ENCODE results near the gene FAM114A1. TPM values are rescaled to one million over a fixed set of nuclear protein-coding genes. Genes with fewer than 3 reads are reported as not detected.
"Not testable (repeated sequence)": the region's sequence is repeated elsewhere in the genome, so short reads cannot be mapped to it uniquely, and the experiment has no call there.

FAM114A1 gene
- total RNA-seq, 2 donors from 2014 or later = 19.3 to 39.3 TPM

GRCh38 chr4:38939165-38939564 is 71.6 kb downstream of the FAM114A1 start:
- no peak overlapping the region for H3K4me3 Mint-ChIP-seq
- no peaks in the 10 kb centered on the region for H3K9me3 Mint-ChIP-seq
- H3K36me3 ChIP-seq (ENCODE audit: control insufficient read depth, insufficient read depth, low read length) = peaks cover 38% of the 10 kb centered on the region
- H3K27ac ChIP-seq (ENCODE audit: low read depth, low read length) = no peak overlapping the region
- no peak for TF ChIP-seq CTCF (conservative IDR thresholded peaks at IDR 0.05)
- no peaks in the 10 kb centered on the region for H3K27me3 Mint-ChIP-seq (ENCODE audit: insufficient read depth)
- 91 to 100% methylated on average over 1 of the region's 1 CpG for WGBS, 2 experiments (ENCODE audit: insufficient coverage in 1 of 2, insufficient read length in 1 of 2)
- peaks cover 25% of the 10 kb centered on the region for H3K36me3 Mint-ChIP-seq (ENCODE audit: low read depth)
- H3K9ac ChIP-seq (ENCODE audit: extremely low read depth, low read length, poor library complexity, severe bottlenecking) = no peak overlapping the region
- no peak overlapping the region for H3K27ac Mint-ChIP-seq
- no peaks in the 10 kb centered on the region for H3K9me3 ChIP-seq (ENCODE audit: control insufficient read depth, low read length)
- no peak overlapping the region for H3K4me3 ChIP-seq (ENCODE audit: low read length)
- no peaks in the 10 kb centered on the region for H3K27me3 ChIP-seq (ENCODE audit: control insufficient read depth, insufficient read depth, low read length, poor library complexity, severe bottlenecking)
- H3K4me1 Mint-ChIP-seq = no peaks in the 10 kb centered on the region
- H3K4me1 ChIP-seq (ENCODE audit: control insufficient read depth, insufficient read depth, low read length) = no peaks in the 10 kb centered on the region
- DNase-seq = no peak

- Histone ChIP-seq H3K9me3 (ENCODE audit: control insufficient read depth, low read length) (no peaks in the 10 kb centered on the region), H3K9ac (ENCODE audit: extremely low read depth, low read length, poor library complexity, severe bottlenecking) (no peak overlapping the region), H3K4me1 (ENCODE audit: control insufficient read depth, insufficient read depth, low read length) (no peaks in the 10 kb centered on the region), H3K27me3 (ENCODE audit: control insufficient read depth, insufficient read depth, low read length, poor library complexity, severe bottlenecking) (no peaks in the 10 kb centered on the region), H3K36me3 (ENCODE audit: control insufficient read depth, insufficient read depth, low read length) (peaks cover 34% of the 10 kb centered on the region), H3K27ac (ENCODE audit: low read depth, low read length) (no peak overlapping the region), H3K4me3 (ENCODE audit: low read length) (no peak overlapping the region)
- TF ChIP-seq CTCF (conservative IDR thresholded peaks at IDR 0.05) = no peak
- Mint-ChIP-seq H3K4me1 (no peaks in the 10 kb centered on the region), H3K27ac (no peak overlapping the region), H3K9me3 (no peaks in the 10 kb centered on the region), H3K4me3 (no peak overlapping the region), H3K36me3 (ENCODE audit: low read depth) (peaks cover 26% of the 10 kb centered on the region), H3K27me3 (ENCODE audit: insufficient read depth) (no peaks in the 10 kb centered on the region)
- DNase-seq = no peak
- 91% methylated on average over 3 of the region's 3 CpGs for WGBS, 2 experiments (ENCODE audit: insufficient coverage in 1 of 2, insufficient read length in 1 of 2)
Measured at GRCh38 chr4:38940476-38940875, 72.9 kb downstream of the FAM114A1 start.

- WGBS, 2 experiments (ENCODE audit: insufficient coverage in 1 of 2, insufficient read length in 1 of 2) = 83 to 93% methylated on average over 1 to 3 of the region's 3 CpGs
- H3K4me1 Mint-ChIP-seq; H3K27ac Mint-ChIP-seq; H3K4me1 ChIP-seq (ENCODE audit: control insufficient read depth, insufficient read depth, low read length); H3K9ac ChIP-seq (ENCODE audit: extremely low read depth, low read length, poor library complexity, severe bottlenecking); H3K27me3 Mint-ChIP-seq (ENCODE audit: insufficient read depth); DNase-seq; H3K9me3 ChIP-seq (ENCODE audit: control insufficient read depth, low read length); H3K4me3 ChIP-seq (ENCODE audit: low read length); H3K4me3 Mint-ChIP-seq; H3K27ac ChIP-seq (ENCODE audit: low read depth, low read length); H3K9me3 Mint-ChIP-seq; H3K27me3 ChIP-seq (ENCODE audit: control insufficient read depth, insufficient read depth, low read length, poor library complexity, severe bottlenecking): not testable (repeated sequence)
- H3K36me3 ChIP-seq (ENCODE audit: control insufficient read depth, insufficient read depth, low read length) = peaks cover 30% of the 10 kb centered on the region
- peaks cover 22% of the 10 kb centered on the region for H3K36me3 Mint-ChIP-seq (ENCODE audit: low read depth)
Measured at GRCh38 chr4:38941906-38942305, 74.3 kb downstream of the FAM114A1 start.

GRCh38 chr4:38943343-38943742 is 75.7 kb downstream of the FAM114A1 start:
- Mint-ChIP-seq H3K4me3 (no peak overlapping the region), H3K27me3 (ENCODE audit: insufficient read depth) (no peaks in the 10 kb centered on the region), H3K9me3 (no peaks in the 10 kb centered on the region), H3K4me1 (no peaks in the 10 kb centered on the region), H3K27ac (no peak overlapping the region), H3K36me3 (ENCODE audit: low read depth) (peaks cover 12% of the 10 kb centered on the region)
- Histone ChIP-seq H3K4me3 (ENCODE audit: low read length) (no peak overlapping the region), H3K36me3 (ENCODE audit: control insufficient read depth, insufficient read depth, low read length) (peaks cover 28% of the 10 kb centered on the region), H3K27ac (ENCODE audit: low read depth, low read length) (no peak overlapping the region), H3K4me1 (ENCODE audit: control insufficient read depth, insufficient read depth, low read length) (no peaks in the 10 kb centered on the region), H3K9ac (ENCODE audit: extremely low read depth, low read length, poor library complexity, severe bottlenecking) (no peak overlapping the region), H3K9me3 (ENCODE audit: control insufficient read depth, low read length) (no peaks in the 10 kb centered on the region), H3K27me3 (ENCODE audit: control insufficient read depth, insufficient read depth, low read length, poor library complexity, severe bottlenecking) (no peaks in the 10 kb centered on the region)
- no peak for TF ChIP-seq CTCF (conservative IDR thresholded peaks at IDR 0.05)
- no peak for DNase-seq
- WGBS, 2 experiments (ENCODE audit: insufficient coverage in 1 of 2, insufficient read length in 1 of 2) = 79 to 89% methylated on average over 3 to 4 of the region's 4 CpGs

Measured in endodermal cell (in vitro differentiated cells).